DMS114 treated with DMSO at 0.1 percent for 48 hours (cell line): Measurements from ENCODE around the gene KLHL29.

ENCODE experiments used
- DNase-seq: peaks from one replicate; lab custom pipeline; 2025; ENCODE audit not compliant: unreplicated experiment; lab: John Stamatoyannopoulos, UW

The KLHL29 gene

DNA sequence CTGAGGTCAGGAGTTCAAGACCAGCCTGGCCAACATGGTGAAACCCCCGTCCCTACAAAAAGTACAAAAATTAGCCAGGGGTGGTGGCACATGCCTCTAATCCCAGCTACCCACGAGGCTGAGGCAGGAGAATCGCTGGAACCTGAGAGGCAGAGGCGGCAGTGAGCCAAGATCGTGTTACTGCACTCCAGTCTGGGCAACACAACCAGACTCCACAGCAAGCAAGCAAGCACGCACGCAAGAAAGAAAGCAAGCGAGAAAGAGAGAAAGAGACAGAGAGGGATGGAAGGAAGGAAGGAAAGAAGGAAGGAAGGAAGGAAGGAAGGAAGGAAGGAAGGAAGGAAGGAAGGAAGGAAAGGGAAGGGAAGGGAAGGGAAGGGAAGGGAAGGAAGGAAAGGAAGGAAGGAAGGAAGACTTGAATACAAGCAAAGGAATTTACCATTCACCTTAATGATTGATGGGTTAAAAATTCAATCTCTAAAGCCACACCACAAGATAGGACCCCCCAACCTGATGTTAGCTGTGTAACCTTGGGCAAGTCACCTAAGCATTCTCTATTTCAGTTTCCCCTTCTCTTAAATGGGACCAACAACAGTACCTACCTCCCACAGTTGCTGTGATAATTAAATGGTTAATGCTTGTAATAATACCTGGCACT, 360.2 kb downstream of the KLHL29 start:
- DNase-seq = no peak

DNA sequence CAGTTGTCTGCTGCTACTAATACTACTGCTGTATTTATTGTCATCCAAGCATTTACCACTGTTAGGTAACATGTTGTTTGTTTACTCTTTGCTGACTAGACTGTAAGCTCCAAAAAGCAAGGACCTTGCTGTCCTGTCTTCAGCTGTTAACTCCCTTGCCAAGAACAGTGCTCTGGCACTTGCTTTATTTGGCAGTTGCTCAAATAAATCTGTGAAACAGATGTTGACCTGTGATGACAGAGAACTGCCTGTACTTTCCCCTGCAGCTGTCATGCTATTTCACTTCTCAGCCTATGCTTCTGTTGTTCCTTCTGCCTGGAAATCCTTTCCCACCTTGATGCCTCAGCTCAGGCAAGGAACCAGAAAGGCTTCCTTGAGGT, 360.7 kb downstream of the KLHL29 start:
- DNase-seq = no peak

DNA sequence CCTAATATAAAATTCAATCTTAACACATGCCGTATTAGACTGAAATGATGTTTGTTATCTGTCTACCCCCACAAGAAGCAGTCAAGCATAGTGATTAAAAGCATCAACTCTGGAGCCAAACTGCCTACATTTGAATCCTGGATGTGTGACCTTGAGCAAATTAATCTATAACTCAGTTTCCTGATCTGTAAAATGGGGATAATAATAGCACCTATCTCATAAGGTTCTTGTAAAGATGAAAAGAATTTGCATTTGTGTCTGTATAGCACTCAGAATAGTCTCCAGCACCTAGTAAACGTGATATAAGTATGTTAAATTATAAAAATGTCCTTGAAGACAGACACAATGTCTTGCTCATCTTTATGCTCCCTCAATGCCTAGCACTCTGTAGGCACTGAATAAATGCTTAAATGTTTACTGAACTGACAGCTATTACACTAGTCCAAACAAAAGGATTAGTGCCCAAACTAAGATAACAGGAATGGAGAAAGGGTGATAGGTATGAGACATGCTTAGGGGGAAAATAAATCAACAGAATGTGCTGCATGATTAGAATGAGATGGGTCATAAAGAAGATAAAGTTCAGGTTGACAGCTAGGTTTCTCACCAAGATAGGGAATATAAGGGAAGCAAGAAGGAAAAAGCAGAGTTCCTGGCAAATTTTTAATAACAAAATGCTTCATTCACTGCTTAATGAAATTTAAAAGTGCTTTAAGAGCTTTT, 361.3 kb downstream of the KLHL29 start:
- no peak for DNase-seq

DNA sequence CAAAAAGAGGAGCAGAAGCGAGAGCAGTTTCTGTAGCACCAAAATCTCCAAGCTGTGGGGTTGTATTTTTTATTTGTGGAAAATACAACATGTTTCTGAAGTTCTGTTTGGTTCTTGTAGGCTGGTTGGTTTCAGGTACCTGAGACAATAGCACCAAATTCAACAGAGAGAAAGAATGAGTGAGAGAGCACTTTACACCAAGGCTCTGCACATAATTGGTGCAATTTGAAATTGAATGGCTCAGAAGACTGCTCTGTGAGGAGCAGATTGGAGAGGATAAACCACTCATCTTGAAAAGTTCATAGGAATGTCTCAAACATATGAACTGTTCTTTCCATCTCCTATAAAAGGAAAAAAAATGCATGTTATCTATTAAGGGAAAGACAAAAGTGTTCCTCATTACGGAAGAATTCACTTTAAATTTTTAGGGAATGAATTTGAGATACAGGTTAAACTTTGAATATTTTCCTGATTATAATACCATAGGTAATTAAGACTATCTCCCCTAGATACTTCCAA, 366.8 kb downstream of the KLHL29 start:
- no peak for DNase-seq

DNA sequence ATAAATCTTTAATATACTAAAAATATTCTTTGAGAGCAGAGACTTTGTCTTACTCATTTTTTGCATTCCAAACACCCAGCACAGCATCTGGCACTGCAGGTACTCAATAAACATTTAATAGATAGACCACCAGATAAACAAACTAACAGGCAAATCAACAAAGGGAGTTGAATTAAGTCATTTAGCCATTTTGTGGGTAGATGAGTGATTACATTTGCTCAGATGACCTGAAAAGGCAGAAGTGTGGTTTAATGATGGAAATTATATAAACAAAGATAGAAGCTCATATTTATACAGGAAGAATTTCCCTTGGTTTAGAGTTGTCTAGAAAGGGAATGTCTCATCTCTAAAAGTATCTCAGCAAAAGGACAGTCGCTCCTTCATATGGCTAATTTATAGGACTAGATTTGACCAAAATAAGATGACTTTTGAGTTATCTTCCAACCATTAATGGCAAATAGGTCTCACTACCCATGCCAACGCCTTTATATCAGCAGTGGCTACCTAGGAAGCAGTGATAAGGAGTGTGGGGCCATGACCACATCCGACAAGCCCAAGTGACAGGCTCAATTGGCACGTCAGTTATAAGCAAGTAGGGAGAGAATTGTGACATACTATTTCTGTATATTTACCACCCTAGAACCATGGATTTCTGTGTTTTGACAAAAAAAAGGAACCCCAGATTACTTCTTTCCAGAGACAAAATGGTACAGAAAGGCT, 368.5 kb downstream of the KLHL29 start:
- no peak for DNase-seq

DNA sequence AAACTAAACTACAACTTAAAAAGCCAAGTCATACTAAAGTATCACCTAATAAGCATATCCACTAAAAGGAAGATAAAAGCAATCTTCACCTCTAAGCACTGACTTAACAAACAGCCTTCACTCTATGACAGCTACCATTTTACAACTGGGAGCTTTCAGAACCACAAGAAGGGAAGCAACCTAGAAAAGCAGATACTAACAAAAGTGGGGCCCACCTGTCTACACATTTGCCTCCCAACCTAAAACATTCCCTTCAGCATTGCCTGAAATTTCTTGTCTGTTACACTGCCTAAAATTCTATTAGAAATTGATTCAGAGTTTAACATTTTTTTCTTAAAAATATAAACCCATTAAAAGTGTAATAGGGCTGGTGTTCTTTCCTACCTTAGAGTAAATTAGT, 370.0 kb downstream of the KLHL29 start:
- DNase-seq = no peak

DNA sequence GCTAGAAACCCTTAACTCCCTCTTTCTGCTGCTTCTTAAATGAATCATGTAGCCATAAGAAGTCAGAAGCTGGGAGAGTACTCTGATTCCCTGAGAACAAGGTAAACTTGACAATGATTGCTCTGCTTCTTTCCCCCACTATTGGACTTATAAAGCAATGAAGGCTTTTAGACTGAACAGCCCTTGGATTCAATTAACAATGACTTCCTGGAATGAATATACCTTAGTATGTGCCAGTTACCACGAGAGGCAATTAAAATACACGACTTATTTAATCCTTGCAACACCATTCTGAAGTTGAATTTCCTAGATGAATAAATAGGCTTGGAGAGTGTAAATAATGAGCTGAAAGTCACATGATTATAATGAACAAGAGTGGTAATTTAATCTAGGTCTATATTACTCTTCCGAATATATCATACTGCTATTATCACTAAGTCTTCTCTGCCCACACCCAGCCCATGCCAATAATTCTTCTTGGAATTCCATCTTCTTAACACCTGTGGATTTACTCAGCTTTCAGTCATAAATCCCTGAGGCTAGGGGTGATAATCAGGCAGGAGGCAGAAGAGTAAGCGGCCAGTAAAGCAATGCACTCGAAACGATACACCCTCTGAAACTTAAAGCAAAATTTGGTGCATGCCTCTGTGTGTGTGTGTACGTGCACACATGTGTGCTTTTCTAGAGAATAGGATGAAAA, 371.8 kb downstream of the KLHL29 start:
- no peak for DNase-seq

DNA sequence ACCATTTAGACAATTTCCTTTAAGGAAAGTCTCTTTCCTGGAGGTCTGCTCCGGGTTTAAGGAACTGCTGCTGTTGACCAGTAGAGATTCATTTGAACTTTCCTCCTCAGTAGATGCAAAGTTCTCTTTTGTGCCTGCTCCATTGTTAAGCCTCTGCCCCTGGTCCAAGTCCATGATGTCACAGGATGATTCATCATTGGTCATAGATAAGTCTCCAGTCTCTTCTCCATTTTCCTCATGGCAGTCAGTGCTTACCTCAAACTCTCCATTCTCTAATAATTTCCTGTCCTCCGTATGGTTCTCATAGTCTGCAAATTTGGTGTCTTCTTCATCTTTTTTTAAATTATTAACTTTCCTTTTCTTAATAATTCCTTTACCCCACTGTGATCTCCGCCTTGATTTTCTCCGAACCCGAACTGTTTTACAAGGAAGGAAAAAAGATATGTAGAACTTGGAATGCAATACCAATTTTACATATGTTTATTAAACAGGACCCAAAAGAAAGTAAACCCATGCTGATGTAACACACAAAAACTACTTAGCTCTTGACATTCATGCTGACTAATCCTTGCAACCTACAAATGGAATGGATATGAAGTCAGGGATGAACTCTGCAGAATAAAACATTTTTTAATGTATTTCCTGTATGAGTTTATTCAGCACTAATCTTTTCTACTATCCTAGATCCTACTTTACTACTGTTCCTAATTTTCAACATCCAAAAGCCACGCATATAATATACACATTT, 372.9 kb downstream of the KLHL29 start:
- no peak for DNase-seq
